HFF-Myc (cell line): ENCODE results near the gene SLC2A8.

ENCODE experiments used
- DNase-seq: peaks from one replicate; pipeline ENCODE4 v3.0.0-alpha.2; 2011; ENCODE audit warnings: low read depth; ENCODE audit errors: extremely low read depth
- H3K4me3 ChIP-seq: replicated peaks from 2 replicates; pipeline ENCODE4 v1.5.1; 2011; ENCODE audit warnings: low read depth, mild to moderate bottlenecking, control low read depth, low read length
- TF ChIP-seq, protein P1 (sequence below): IDR thresholded peaks from 2 replicates; pipeline ENCODE4 v1.5.1; 2012; ENCODE audit warnings: mild to moderate bottlenecking, low read depth, low read length, control low read depth; ENCODE audit errors: missing control alignments

The SLC2A8 gene

DNA sequence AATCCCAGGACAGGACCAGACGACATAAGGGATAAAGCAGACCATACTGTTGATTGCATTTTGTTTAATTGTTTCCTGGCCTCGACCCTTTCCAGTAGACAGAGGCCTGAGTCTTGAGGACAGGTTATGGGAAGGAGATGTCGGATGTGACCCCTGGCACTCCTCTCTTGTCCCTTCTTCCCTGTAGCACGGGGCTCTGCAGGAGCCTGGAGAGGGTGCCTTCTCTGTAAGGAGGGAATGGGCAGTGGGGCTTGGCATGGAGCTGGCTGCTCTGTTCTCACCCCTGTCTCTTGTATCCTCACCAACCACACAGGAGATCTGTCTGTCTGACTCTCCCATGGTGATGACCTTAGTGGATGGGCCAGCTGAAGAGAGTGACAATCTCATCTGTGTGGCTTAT is 40.1 kb upstream of the SLC2A8 start:
- no peak for DNase-seq

DNA sequence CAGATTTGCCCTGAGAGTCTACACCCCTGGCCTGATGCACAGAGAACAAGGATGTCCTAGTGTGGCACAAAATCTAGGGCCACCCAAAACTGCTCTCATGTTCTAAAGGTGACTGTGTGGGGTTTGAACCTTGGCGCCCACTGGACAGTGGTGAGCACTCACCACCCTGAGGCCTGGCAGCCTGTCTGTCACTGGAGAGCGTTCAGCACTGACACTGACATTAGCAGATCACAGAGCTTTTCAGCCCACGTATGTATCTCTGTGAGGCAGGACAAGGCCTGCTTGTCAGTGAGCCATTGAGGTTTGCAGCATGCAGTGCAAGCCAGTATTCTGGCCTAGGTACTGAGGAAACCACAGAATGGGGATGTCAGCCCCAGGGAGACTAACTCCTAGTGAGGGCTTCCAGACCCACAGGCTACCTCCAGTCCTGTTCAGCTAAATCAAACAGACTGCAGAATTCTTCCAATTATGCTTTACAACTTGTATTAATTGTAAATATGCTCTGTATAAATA is 38.9 kb upstream of the SLC2A8 start:
- TF ChIP-seq, protein P1, sequence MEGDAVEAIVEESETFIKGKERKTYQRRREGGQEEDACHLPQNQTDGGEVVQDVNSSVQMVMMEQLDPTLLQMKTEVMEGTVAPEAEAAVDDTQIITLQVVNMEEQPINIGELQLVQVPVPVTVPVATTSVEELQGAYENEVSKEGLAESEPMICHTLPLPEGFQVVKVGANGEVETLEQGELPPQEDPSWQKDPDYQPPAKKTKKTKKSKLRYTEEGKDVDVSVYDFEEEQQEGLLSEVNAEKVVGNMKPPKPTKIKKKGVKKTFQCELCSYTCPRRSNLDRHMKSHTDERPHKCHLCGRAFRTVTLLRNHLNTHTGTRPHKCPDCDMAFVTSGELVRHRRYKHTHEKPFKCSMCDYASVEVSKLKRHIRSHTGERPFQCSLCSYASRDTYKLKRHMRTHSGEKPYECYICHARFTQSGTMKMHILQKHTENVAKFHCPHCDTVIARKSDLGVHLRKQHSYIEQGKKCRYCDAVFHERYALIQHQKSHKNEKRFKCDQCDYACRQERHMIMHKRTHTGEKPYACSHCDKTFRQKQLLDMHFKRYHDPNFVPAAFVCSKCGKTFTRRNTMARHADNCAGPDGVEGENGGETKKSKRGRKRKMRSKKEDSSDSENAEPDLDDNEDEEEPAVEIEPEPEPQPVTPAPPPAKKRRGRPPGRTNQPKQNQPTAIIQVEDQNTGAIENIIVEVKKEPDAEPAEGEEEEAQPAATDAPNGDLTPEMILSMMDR, result no peak
- H3K4me3 ChIP-seq, result no peak overlapping the region
- no peak for DNase-seq

More for the DNA sequence above, 40.1 kb upstream of the SLC2A8 start:
- TF ChIP-seq, protein P1, result no peak
- H3K4me3 ChIP-seq, result no peak overlapping the region

DNA sequence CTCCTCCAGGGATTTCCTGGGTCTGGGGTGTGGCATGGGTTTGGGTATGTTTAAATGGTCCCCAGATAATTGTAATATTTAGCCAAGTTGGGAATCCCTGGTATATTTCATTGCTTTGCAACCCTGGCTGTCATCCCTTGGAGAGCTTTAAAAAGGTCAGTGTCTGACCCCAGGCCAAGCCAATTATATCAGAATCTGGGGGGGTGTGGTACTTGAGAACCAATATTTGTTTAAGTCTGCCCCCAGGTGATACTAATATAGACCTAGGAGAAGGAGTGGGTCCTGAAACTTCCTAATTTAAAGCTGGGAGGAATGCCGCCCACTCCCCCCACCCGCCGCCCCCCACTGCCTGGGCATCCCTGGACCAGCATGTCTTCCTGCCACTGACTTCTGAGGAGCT is 38.2 kb upstream of the SLC2A8 start:
- DNase-seq, result no peak
- TF ChIP-seq, protein P1, result no peak
- H3K4me3 ChIP-seq, result no peak overlapping the region

DNA sequence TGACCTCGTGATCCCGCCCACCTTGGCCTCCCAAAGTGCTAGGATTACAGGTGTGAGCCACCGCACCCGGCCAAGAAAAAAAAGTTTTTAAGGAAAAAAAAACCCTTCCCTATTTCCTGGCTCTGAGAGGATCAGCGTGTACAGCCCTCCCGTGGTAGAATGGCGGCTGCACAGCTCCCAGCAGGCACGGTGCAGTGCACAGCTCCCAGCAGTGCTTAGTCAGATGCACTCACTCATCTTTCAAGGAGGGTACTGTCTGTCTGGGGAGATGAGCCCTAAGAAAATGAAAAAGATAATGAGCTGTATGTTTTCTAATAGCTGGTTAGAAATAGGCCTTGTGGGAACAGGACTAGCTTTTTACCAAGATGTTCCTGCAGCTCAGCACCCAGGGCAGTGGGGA is 36.7 kb upstream of the SLC2A8 start:
- H3K4me3 ChIP-seq, result no peak overlapping the region
- DNase-seq, result no peak
- TF ChIP-seq, protein P1, result no peak

DNA sequence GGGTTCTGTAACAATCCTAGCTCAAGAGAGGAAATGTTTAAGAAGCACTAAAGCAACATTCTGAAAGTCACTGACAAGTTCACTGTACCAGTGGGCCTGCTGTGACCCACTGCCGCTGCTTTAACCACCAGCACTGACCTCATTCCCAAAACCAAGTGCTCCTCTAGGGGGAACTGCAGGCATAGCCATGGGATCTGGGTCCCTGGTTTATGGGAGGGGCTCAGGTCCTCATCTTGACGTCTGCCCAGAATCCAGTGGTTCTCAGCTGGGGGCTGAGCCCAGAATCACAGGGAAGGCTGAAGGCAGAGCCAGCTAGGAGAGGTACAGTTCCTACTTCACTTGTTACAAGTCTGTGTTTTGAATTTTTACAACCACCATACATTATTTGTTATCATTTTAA is 36.1 kb upstream of the SLC2A8 start:
- TF ChIP-seq, protein P1, result peak; percentile 44
- H3K4me3 ChIP-seq, result no peak overlapping the region
- no peak for DNase-seq

DNA sequence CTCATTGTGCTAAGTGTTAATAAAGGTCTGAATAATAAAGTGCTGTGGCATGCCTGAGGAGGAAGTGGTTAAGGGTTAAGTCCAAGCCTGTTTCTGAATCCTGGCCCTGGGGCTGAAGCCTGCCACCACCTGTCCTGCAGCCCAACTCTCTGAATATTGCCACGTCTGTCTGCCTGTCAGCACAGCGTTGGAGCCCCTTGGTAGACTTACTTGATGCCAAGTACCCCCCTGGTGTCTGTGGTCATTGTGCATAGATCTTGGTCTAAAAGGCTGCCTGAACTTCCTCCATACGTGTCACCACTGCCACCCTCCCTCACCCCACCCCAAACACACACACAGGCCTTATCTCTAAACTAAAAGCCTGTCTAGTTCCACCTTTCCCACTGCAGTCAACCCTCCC is 35.4 kb upstream of the SLC2A8 start:
- TF ChIP-seq, protein P1, result no peak
- H3K4me3 ChIP-seq, result no peak overlapping the region
- DNase-seq, result no peak

DNA sequence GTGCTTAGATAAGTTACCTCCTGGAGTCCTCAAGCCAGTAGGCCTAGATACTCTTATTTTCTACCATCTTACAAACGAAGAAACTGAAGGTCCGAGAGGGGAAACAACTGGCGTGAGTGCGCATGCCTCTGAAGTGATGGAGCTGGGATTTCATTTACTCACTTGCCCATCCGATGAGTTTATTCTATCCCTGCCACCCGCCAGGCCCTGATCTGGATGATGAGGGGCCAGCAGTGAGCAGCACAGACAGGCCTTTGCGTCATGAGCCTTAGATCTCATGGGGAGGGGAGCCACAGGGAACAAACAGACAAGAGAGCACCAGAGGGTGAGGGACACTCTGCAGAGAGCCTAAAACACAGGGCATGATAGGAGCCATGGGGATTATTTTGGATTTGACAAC is 34.1 kb upstream of the SLC2A8 start:
- TF ChIP-seq, protein P1, result no peak
- no peak for DNase-seq

More for the DNA sequence above, 34.1 kb upstream of the SLC2A8 start:
- no peak overlapping the region for H3K4me3 ChIP-seq
